Renal pelvis (tissue), 4 donors: Measurements from ENCODE around the gene CCDC71. TPM values are rescaled to one million over a fixed set of nuclear protein-coding genes. Genes with fewer than 3 reads are reported as not detected.

Source experiments
- DNase-seq: peaks from one replicate; pipeline ENCODE4 v3.0.0-alpha.2; 2013
- polyA plus RNA-seq, 3 donors: library from polyadenylated mRNA; unstranded; fragments of 120-200 nt; gene quantifications; one replicate each; pipeline ENCODE4 v1.2.1, GENCODE V29; 2013; ENCODE audit not compliant: insufficient read length in 3 of 3

Gene CCDC71
- polyA plus RNA-seq, 3 donors, result 21.8 to 30.2 (median 26.8) TPM

- DNase-seq, result peak; percentile 92
Observed at GRCh38 chr3:49133226-49133951, 32.7 kb downstream of the CCDC71 start.

GRCh38 chr3:49132437-49133225 lies 33.5 kb downstream of the CCDC71 start, which contains the start of gene LAMB2:
TSS of gene LAMB2 (minus strand) at chr3:49133050. CDS start at chr3:49132867, 183 bp downstream.
- DNase-seq, result peak; percentile 82

GRCh38 chr3:49132073-49132436 lies 34.1 kb downstream of the CCDC71 start:
- no peak for DNase-seq

- no peak for DNase-seq
Observed at GRCh38 chr3:49131576-49131975, 34.6 kb downstream of the CCDC71 start.

- no peak for DNase-seq
Observed at GRCh38 chr3:49131040-49131439, 35.1 kb downstream of the CCDC71 start.

- no peak for DNase-seq
Observed at GRCh38 chr3:49124991-49125670, 41.0 kb downstream of the CCDC71 start.

GRCh38 chr3:49124203-49124602 lies 41.9 kb downstream of the CCDC71 start:
- DNase-seq, result no peak

- DNase-seq, result no peak
Observed at GRCh38 chr3:49123687-49124086, 42.4 kb downstream of the CCDC71 start.

GRCh38 chr3:49122886-49123545 lies 43.1 kb downstream of the CCDC71 start:
- DNase-seq, result no peak

- no peak for DNase-seq
Observed at GRCh38 chr3:49122451-49122850, 43.7 kb downstream of the CCDC71 start.

GRCh38 chr3:49122022-49122421 lies 44.1 kb downstream of the CCDC71 start:
- DNase-seq, result no peak

- no peak for DNase-seq
Observed at GRCh38 chr3:49121132-49121736, 44.9 kb downstream of the CCDC71 start.

- DNase-seq, result peak; percentile 94
Observed at GRCh38 chr3:49120438-49121131, 45.5 kb downstream of the CCDC71 start, which contains the start of gene USP19. TSS of gene USP19 (minus strand) at chr3:49120823. CDS start at chr3:49119145, 1,678 bp downstream.

GRCh38 chr3:49120096-49120437 lies 46.1 kb downstream of the CCDC71 start:
- no peak for DNase-seq

- no peak for DNase-seq
Observed at GRCh38 chr3:49119439-49119838, 46.7 kb downstream of the CCDC71 start.

- no peak for DNase-seq
Observed at GRCh38 chr3:49119036-49119435, 47.1 kb downstream of the CCDC71 start.

Other genes with a start within 250 kb of the CCDC71 start
- 100 to 1,000 TPM in 1 of 3 donors, 10 to 100 TPM in 2; 65.3 to 111 (median 94.8) TPM for gene ARIH2, start 247.5 kb downstream of the CCDC71 start, polyA plus RNA-seq
- gene P4HTM, start 176.1 kb downstream of the CCDC71 start, polyA plus RNA-seq, result 10 to 100 TPM; 53.3 to 55.6 (median 54.8) TPM
- 100 to 1,000 TPM; 211 to 244 (median 231) TPM for gene WDR6, start 158.9 kb downstream of the CCDC71 start, polyA plus RNA-seq
- 10 to 100 TPM; 73.0 to 79.2 (median 77.4) TPM for gene DALRD3, start 147.8 kb downstream of the CCDC71 start, polyA plus RNA-seq
- gene NDUFAF3, start 144.2 kb downstream of the CCDC71 start, polyA plus RNA-seq, result 10 to 100 TPM; 65.8 to 80.8 (median 73.7) TPM
- gene IMPDH2, start 136.9 kb downstream of the CCDC71 start, polyA plus RNA-seq, result 100 to 1,000 TPM; 219 to 234 (median 233) TPM
- 10 to 100 TPM; 78.9 to 87.3 (median 82.2) TPM for gene QRICH1, start 72.3 kb downstream of the CCDC71 start, polyA plus RNA-seq
- gene QARS1, start 61.6 kb downstream of the CCDC71 start, polyA plus RNA-seq, result 100 to 1,000 TPM; 310 to 324 (median 317) TPM
- gene USP19, start 45.5 kb downstream of the CCDC71 start, polyA plus RNA-seq, result 10 to 100 TPM; 61.3 to 66.0 (median 61.4) TPM
- 100 to 1,000 TPM; 397 to 499 (median 414) TPM for gene LAMB2, start 33.3 kb downstream of the CCDC71 start, polyA plus RNA-seq
- gene KLHDC8B, start 5.3 kb upstream of the CCDC71 start, polyA plus RNA-seq, result 10 to 100 TPM; 43.7 to 45.0 (median 44.1) TPM
- gene C3orf62, start 110.9 kb upstream of the CCDC71 start, polyA plus RNA-seq, result 10 to 100 TPM in 2 of 3 donors, 1 to 10 TPM in 1; 8.7 to 15.5 (median 14.1) TPM
- 10 to 100 TPM; 58.0 to 78.6 (median 65.9) TPM for gene USP4, start 173.7 kb upstream of the CCDC71 start, polyA plus RNA-seq
- gene GPX1, start 192.0 kb upstream of the CCDC71 start, polyA plus RNA-seq, result 100 to 1,000 TPM; 145 to 187 (median 184) TPM
- gene RHOA, start 245.6 kb upstream of the CCDC71 start, polyA plus RNA-seq, result 100 to 1,000 TPM; 464 to 540 (median 513) TPM
- gene TCTA, start 246.1 kb upstream of the CCDC71 start, polyA plus RNA-seq, result 10 to 100 TPM; 32.5 to 40.4 (median 36.1) TPM